DND-41 (cell line): ENCODE data around the gene WDR70.

Experiments used
- CTCF ChIP-seq: IDR thresholded peaks from 2 replicates; pipeline ENCODE4 v1.5.1; 2012; ENCODE audit warnings: borderline replicate concordance, low read length, moderate library complexity, mild to moderate bottlenecking; ENCODE audit not compliant: poor library complexity, severe bottlenecking; ENCODE audit errors: extremely low read depth
- EZH2 ChIP-seq: IDR thresholded peaks from 3 replicates; pipeline ENCODE4 v1.6.1; 2012; ENCODE audit warnings: borderline replicate concordance, low read depth, mild to moderate bottlenecking, moderate library complexity, low read length, inconsistent platforms; ENCODE audit not compliant: severe bottlenecking

- TF ChIP-seq EZH2 = no peak
- TF ChIP-seq CTCF = no peak
Measured at GRCh38 chr5:37667846-37668245, 288.7 kb downstream of the WDR70 start.
